Neutrophil (primary cell): ENCODE results near the gene ZNF385C.

Experiments used
- H3K27ac ChIP-seq: fragments of 200-600 bp; sonication (generic); 2 replicates; pipeline ENCODE4 v1.5.1; 2016; ENCODE audit warnings: mild to moderate bottlenecking, moderate library complexity
- H3K27me3 ChIP-seq: fragments of 200-600 bp; sonication (generic); 2 replicates; pipeline ENCODE4 v1.6.0; 2016; ENCODE audit warnings: mild to moderate bottlenecking
- H3K36me3 ChIP-seq: fragments of 200-600 bp; sonication (generic); 2 replicates; pipeline ENCODE4 v1.5.1; 2017
- H3K4me1 ChIP-seq, 2 experiments: fragments of 200-600 bp in 1 of 2; sonication (generic) in 1 of 2; 1 replicate in 1 of 2; 2 replicates in 1 of 2; pipeline versions ENCODE4 v1.5.1 to v1.6.1; 2013 to 2016; ENCODE audit warnings: low read depth in 1 of 2, low read length in 1 of 2, mild to moderate bottlenecking in 1 of 2, moderate library complexity in 1 of 2; ENCODE audit not compliant: control insufficient read depth in 1 of 2, insufficient read depth in 1 of 2
- H3K4me3 ChIP-seq, 2 experiments: fragments of 200-600 bp in 1 of 2; sonication (generic) in 1 of 2; 1 replicate in 1 of 2; 2 replicates in 1 of 2; pipeline ENCODE4 v1.5.1; 2013 to 2016; ENCODE audit warnings: low read depth in 1 of 2, low read length in 1 of 2, mild to moderate bottlenecking in 1 of 2, moderate library complexity in 1 of 2
- H3K9me3 ChIP-seq: fragments of 200-600 bp; sonication (generic); 2 replicates; pipeline ENCODE4 v1.5.1; 2016
- TF ChIP-seq, protein P1 (sequence below): fragments of 200-600 bp; sonication (generic); IDR thresholded peaks from 2 replicates; pipeline ENCODE4 v1.5.1; 2016; ENCODE audit warnings: antibody characterized with exemption

ZNF385C gene

DNA sequence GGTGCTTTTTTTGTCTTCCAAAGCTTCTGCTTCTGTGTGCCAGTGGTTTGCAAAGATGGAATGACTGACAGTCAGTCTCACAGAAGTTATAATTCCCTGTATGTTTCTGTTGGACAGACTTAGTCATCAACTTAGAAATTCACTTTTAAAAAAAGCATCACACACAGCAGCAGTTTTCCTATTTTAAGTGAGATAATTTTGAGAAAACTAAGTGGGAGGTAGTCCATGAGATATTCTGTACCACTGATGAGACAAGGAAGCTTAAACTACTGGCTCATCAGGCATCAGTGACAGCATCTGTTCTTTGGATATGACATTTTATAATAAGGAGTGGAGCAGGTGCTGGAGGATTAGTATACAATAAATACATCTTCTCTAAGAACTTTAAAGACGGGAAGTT is 111.6 kb downstream of the ZNF385C start:
- H3K27me3 ChIP-seq, result no peaks in the 10 kb centered on the region
- H3K27ac ChIP-seq, result no peak overlapping the region
- H3K4me3 ChIP-seq, result no peak overlapping the region
- H3K4me1 ChIP-seq, result peaks cover 0 to 9% of the 10 kb centered on the region in 2 experiments
- no peaks in the 10 kb centered on the region for H3K9me3 ChIP-seq
- TF ChIP-seq, protein P1, sequence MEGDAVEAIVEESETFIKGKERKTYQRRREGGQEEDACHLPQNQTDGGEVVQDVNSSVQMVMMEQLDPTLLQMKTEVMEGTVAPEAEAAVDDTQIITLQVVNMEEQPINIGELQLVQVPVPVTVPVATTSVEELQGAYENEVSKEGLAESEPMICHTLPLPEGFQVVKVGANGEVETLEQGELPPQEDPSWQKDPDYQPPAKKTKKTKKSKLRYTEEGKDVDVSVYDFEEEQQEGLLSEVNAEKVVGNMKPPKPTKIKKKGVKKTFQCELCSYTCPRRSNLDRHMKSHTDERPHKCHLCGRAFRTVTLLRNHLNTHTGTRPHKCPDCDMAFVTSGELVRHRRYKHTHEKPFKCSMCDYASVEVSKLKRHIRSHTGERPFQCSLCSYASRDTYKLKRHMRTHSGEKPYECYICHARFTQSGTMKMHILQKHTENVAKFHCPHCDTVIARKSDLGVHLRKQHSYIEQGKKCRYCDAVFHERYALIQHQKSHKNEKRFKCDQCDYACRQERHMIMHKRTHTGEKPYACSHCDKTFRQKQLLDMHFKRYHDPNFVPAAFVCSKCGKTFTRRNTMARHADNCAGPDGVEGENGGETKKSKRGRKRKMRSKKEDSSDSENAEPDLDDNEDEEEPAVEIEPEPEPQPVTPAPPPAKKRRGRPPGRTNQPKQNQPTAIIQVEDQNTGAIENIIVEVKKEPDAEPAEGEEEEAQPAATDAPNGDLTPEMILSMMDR, result no peak
- H3K36me3 ChIP-seq, result peaks cover 92% of the 10 kb centered on the region

DNA sequence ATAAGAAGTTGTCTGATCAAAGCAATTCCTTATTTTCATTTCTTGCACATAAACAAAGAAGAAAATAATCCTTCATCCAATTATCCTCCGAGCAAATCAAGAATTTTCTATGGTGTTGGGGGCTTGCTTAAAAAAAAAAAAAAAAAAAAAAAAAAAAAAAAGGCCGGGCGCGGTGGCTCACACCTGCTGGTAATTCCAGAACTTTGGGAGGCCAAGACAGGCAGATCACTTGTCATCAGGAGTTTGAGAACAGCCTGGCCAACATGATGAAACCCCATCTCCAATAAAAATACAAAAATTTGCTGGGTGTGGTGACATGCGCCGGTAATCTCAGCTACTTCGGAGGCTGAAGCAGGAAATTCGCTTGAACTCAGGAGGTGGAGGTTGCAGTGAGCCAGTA is 112.4 kb downstream of the ZNF385C start:
- peaks cover 92% of the 10 kb centered on the region for H3K36me3 ChIP-seq
- H3K4me3 ChIP-seq, result no peak overlapping the region
- H3K9me3 ChIP-seq, result no peaks in the 10 kb centered on the region
- H3K27me3 ChIP-seq, result no peaks in the 10 kb centered on the region
- peaks cover 0 to 9% of the 10 kb centered on the region in 2 experiments for H3K4me1 ChIP-seq
- no peak overlapping the region for H3K27ac ChIP-seq
- TF ChIP-seq, protein P1, result no peak

DNA sequence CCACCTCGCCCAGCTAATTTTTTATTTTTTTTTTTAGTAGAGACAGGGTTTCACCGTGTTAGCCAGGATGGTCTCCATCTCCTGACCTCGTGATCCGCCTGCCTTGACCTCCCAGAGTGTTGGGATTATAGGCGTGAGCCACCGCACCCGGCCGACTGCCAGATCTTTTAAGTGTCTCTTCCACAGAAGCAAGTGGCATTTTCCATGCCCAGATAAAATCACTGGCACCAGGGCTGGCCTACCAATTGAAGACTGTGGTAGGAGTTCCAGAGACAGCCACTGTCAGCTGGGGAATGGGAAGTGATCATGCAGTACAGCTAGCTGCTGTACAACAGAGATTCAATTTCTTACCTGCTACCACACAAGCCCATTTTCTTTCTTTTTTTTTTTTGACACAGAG is 113.8 kb downstream of the ZNF385C start:
- TF ChIP-seq, protein P1, result no peak
- no peak overlapping the region for H3K4me3 ChIP-seq
- no peak overlapping the region for H3K27ac ChIP-seq
- H3K27me3 ChIP-seq, result no peaks in the 10 kb centered on the region
- H3K36me3 ChIP-seq, result peaks cover 90% of the 10 kb centered on the region
- no peaks in the 10 kb centered on the region for H3K9me3 ChIP-seq
- peaks cover 0 to 9% of the 10 kb centered on the region in 2 experiments for H3K4me1 ChIP-seq

DNA sequence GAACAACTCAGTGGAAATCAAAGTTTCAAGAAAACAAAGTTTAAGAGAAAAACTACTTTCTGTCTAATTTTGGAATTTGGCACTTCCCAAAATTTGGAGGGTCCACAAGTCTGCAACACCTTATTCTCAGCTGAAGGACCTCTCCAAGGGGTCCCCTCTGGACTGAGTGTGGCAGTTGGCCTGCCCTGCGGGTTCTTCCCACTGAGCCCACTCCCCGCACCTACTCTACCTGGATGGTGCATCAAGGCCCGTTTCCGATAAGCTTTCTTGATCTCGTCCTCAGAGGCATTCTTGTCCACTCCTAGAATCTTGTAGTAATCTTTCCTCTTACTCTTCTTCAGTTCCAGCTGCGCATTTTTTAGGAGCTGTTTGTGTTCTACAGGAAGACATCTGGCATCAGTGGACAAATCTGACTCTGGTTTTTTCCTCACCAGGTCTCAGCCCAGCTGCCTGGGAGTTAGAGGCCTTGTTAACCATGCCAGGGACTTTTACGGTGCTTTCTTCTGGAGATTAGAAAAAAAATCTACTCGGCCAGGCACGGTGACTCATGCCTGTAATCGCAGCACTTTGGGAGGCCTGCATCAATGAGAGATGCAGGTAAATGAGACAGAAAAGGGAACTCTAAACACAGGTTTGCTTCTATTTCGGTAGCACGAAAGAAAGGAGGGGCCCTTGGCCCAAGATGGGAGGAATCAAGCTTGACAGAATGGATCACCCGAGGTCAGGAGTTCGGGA is 116.1 kb downstream of the ZNF385C start:
- Histone ChIP-seq H3K36me3 (peaks cover 89% of the 10 kb centered on the region), H3K27me3 (no peaks in the 10 kb centered on the region), H3K9me3 (no peaks in the 10 kb centered on the region), H3K27ac (no peak overlapping the region), H3K4me3 (no peak overlapping the region), H3K4me1 (no peaks in the 10 kb centered on the region)
- TF ChIP-seq, protein P1, result no peak

DNA sequence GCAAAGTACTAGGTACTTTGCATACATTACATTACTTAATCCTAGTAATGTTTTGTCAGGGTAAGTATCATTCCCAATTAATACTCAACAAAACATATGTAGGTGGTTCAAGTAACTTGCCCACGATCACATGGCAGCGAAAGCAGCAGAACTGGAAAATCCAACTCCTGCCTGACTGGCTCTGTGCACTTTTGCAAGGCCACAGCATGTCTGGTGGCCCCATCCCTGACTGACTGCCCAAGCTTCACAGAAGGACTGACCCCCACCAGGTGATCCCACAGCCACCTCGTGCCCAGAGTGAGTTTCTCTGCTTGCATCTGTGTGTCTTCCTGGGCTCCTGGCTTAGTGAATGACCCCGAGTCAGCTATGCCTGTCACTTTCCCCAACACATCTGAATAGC is 120.3 kb downstream of the ZNF385C start:
- H3K36me3 ChIP-seq, result peaks cover 95% of the 10 kb centered on the region
- no peak overlapping the region for H3K27ac ChIP-seq
- no peaks in the 10 kb centered on the region for H3K4me1 ChIP-seq
- no peak overlapping the region for H3K4me3 ChIP-seq
- TF ChIP-seq, protein P1, result no peak
- no peaks in the 10 kb centered on the region for H3K27me3 ChIP-seq
- H3K9me3 ChIP-seq, result no peaks in the 10 kb centered on the region
